K562 (cell line): ENCODE data around the gene SLC6A7. TPM values are rescaled to one million over a fixed set of nuclear protein-coding genes. Genes with fewer than 3 reads are reported as not detected.

ENCODE experiments used
- ATAC-seq: fragments of 200-7000 bp; cut with Tn5 transposase; 3 replicates; pipeline ENCODE4 v1.9.1; 2020; ENCODE audit warnings: moderate library complexity
- BruUV-seq: library from RNA; stranded (reverse); fragments of 400-500 nt; replicated peaks from 2 replicates; lab custom pipeline; 2021; lab: Mats Ljungman, UMichigan
- CTCF ChIA-PET: fragments of 300-600 bp; formaldehyde crosslinking; extraction: SDS; loops from one replicate; lab custom pipeline; 2021; ENCODE audit warnings: low intra/inter-chr PET ratio; lab: Yijun Ruan, JAX
- POLR2A ChIA-PET: fragments of 300-600, 350-650 bp; sonication (Branson Sonifier 250); formaldehyde crosslinking; extraction: SDS; loops from one replicate; lab custom pipeline; 2021; ENCODE audit warnings: antibody characterized with exemption, inconsistent platforms; lab: Yijun Ruan, JAX
- DNase-seq, 4 experiments: peaks; one replicate each; pipeline versions ENCODE4 v3.0.0 to v3.0.0-alpha.2; 2011 to 2018; ENCODE audit warnings: low spot score in 3 of 4, mixed read lengths in 3 of 4; ENCODE audit errors: extremely low read depth in 1 of 4
- FAIRE-seq: peaks from 2 replicates; lab custom pipeline; 2011; peaks lifted over from hg19 to GRCh38; lab: Jason Lieb, UNC
- H2AFZ ChIP-seq: 2 replicates; pipeline ENCODE4 v1.6.0; 2011; ENCODE audit warnings: low read depth, low read length, control low read depth, inconsistent platforms
- H3K27ac ChIP-seq: fragments of 200-600 bp; 3 replicates; pipeline ENCODE4 v1.8.0; 2011; ENCODE audit warnings: low read depth, mild to moderate bottlenecking, control low read depth, inconsistent platforms, low read length, moderate library complexity, mixed read lengths; ENCODE audit errors: extremely low read depth
- H3K27me3 ChIP-seq, 2 experiments: fragments of 300-600 bp in 1 of 2; 2 replicates in 1 of 2; 3 replicates in 1 of 2; pipeline versions ENCODE4 v1.6.0 to v1.8.0; 2011; ENCODE audit warnings: inconsistent platforms in 2 of 2, low read length in 2 of 2, mild to moderate bottlenecking in 1 of 2, mixed read lengths in 1 of 2, moderate library complexity in 1 of 2; ENCODE audit not compliant: control insufficient read depth in 2 of 2, insufficient read depth in 2 of 2
- H3K36me3 ChIP-seq: fragments of 300-600 bp; 3 replicates; pipeline ENCODE4 v1.8.0; 2011; ENCODE audit warnings: mild to moderate bottlenecking, low read length, inconsistent platforms; ENCODE audit not compliant: control insufficient read depth, insufficient read depth
- H3K4me1 ChIP-seq, 2 experiments: fragments of 200-600 bp in 1 of 2; replicated peaks in 1 of 2; 2 replicates in 1 of 2; 3 replicates in 1 of 2; pipeline versions ENCODE4 v1.5.1 to v1.8.0; 2011; ENCODE audit warnings: inconsistent platforms in 2 of 2, low read length in 2 of 2, mild to moderate bottlenecking in 1 of 2, mixed read lengths in 1 of 2, moderate library complexity in 1 of 2; ENCODE audit not compliant: control insufficient read depth in 2 of 2, insufficient read depth in 2 of 2
- H3K4me2 ChIP-seq: 2 replicates; pipeline ENCODE4 v1.6.1; 2011; ENCODE audit warnings: low read length, control low read depth, inconsistent platforms, mixed read lengths; ENCODE audit not compliant: insufficient read depth
- H3K4me3 ChIP-seq: fragments of 200-600 bp; sonication (generic), shearing (Covaris generic); 2 replicates; pipeline ENCODE4 v1.5.1; 2016; ENCODE audit warnings: control low read depth, inconsistent platforms
- H3K79me2 ChIP-seq: fragments of 200-600 bp; 3 replicates; pipeline ENCODE4 v1.8.0; 2011; ENCODE audit warnings: low read length, inconsistent platforms; ENCODE audit not compliant: control insufficient read depth, insufficient read depth
- H3K9ac ChIP-seq, 2 experiments: 2 replicates each; pipeline versions ENCODE4 v1.6.0 to v1.6.1; 2011; ENCODE audit warnings: low read depth in 2 of 2, low read length in 2 of 2, control low read depth in 1 of 2, inconsistent platforms in 1 of 2, mild to moderate bottlenecking in 1 of 2, mixed read lengths in 1 of 2; ENCODE audit not compliant: insufficient read depth in 1 of 2
- H3K9me1 ChIP-seq: one replicate; pipeline ENCODE4 v1.6.0; 2011; ENCODE audit warnings: inconsistent platforms, mild to moderate bottlenecking, low read length, moderate library complexity; ENCODE audit not compliant: control insufficient read depth, insufficient read depth
- H3K9me3 ChIP-seq: replicated peaks from 2 replicates; pipeline ENCODE4 v1.5.1; 2011; ENCODE audit warnings: low read depth, low read length, inconsistent platforms; ENCODE audit not compliant: control insufficient read depth, insufficient read depth
- H4K20me1 ChIP-seq: replicated peaks from 2 replicates; pipeline ENCODE4 v1.6.1; 2011; ENCODE audit warnings: low read length, inconsistent platforms, mixed read lengths; ENCODE audit not compliant: control insufficient read depth, insufficient read depth
- CEBPZ ChIP-seq: fragments of 150-350 bp; IDR thresholded peaks from 2 replicates; pipeline ENCODE4 v1.6.1; 2014; ENCODE audit warnings: low read depth, mild to moderate bottlenecking, low read length, borderline replicate concordance
- CHD4 ChIP-seq: fragments of 200-600 bp; sonication (generic); IDR thresholded peaks from 3 replicates; pipeline ENCODE4 v1.6.1; 2012; ENCODE audit warnings: low read depth, mild to moderate bottlenecking, mixed read lengths, low read length, inconsistent platforms; ENCODE audit not compliant: insufficient read depth, insufficient replicate concordance, poor library complexity, severe bottlenecking
- GATAD2A ChIP-seq: fragments of 450-650 bp; IDR thresholded peaks from 2 replicates; pipeline ENCODE4 v1.6.1; 2017
- HSF4 ChIP-seq: fragments of 250-450 bp; sonication (Bioruptor Pico); IDR thresholded peaks from 2 replicates; pipeline ENCODE4 v2.1.2; 2022; ENCODE audit warnings: mild to moderate bottlenecking, moderate library complexity, borderline replicate concordance
- PHB ChIP-seq: fragments of 250-450 bp; sonication (Bioruptor Pico); IDR thresholded peaks from 2 replicates; pipeline ENCODE4 v1.5.0; 2021
- PHTF2 ChIP-seq: fragments of 250-450 bp; sonication (Bioruptor Pico); IDR thresholded peaks from 2 replicates; pipeline ENCODE4 v1.5.0; 2021; ENCODE audit warnings: mild to moderate bottlenecking
- RBBP5 ChIP-seq: fragments of 200-600 bp; sonication (generic); IDR thresholded peaks from 2 replicates; pipeline ENCODE4 v1.6.1; 2012; ENCODE audit warnings: borderline replicate concordance, mild to moderate bottlenecking, low read length, control low read depth, inconsistent platforms; ENCODE audit not compliant: insufficient read depth, poor library complexity, severe bottlenecking
- ZNF764 ChIP-seq: fragments of 250-450 bp; sonication (Bioruptor Pico); IDR thresholded peaks from 2 replicates; pipeline ENCODE4 v1.4.0; 2020; ENCODE audit warnings: low read depth, mild to moderate bottlenecking, moderate library complexity
- ZNF766 ChIP-seq: fragments of 200-800 bp; sonication (Bioruptor generic); conservative IDR thresholded peaks from 2 replicates; pipeline ENCODE4 v1.6.1; 2016; ENCODE audit warnings: missing genetic modification characterization, missing compliant biosample characterization
- WGBS: fragments of 100-300 bp; shearing (Covaris generic); methylation state at CpG from one replicate; pipeline ENCODE4 v1.1.6; 2016; ENCODE audit warnings: low coverage, mixed read lengths; ENCODE audit not compliant: insufficient coverage; ENCODE audit errors: missing lambda C conversion rate; 5-methylcytosine and 5-hydroxymethylcytosine counted together
- in situ Hi-C: fragments of 300-500 bp; cut with MboI; formaldehyde crosslinking; loops from 4 replicates; pipeline ENCODE4 v1.15.0; 2018; ENCODE audit warnings: inconsistent platforms, mixed read lengths
- intact Hi-C: fragments of 100-400 bp; cut with micrococcal nuclease; formaldehyde crosslinking; loops from 2 replicates; pipeline ENCODE4 v1.14.2; 2022
- polyA plus RNA-seq, 8 experiments: library from polyadenylated mRNA; depleted of rRNA in 4 of 8; stranded (reverse) in 5 of 8; unstranded in 3 of 8; fragments of >200 nt; fragmentation: Nextera tagmentation in 2 of 8; fragmentation: Illumina TruSeq in 1 of 8; extraction: Ambion mirVana in 2 of 8; extraction: Trizol in 1 of 8; gene quantifications; 2 replicates each; pipeline versions ENCODE4 v1.2.1 to v1.2.3, GENCODE V29; 2011 to 2014; ENCODE audit warnings: inconsistent platforms in 1 of 8, missing spikeins in 1 of 8
- total RNA-seq, 7 experiments: library from RNA; depleted of rRNA in 6 of 7; stranded (reverse); fragments of >200 nt in 6 of 7; fragmentation: Illumina TruSeq in 2 of 7; extraction: Trizol in 2 of 7; gene quantifications; 2 replicates each; pipeline versions ENCODE4 v1.2.1 to v1.2.3, GENCODE V29; 2011 to 2021; ENCODE audit warnings: low replicate concordance in 1 of 7
- TF ChIP-seq, protein P1 (sequence below): fragments of 450-650 bp; IDR thresholded peaks from 2 replicates; pipeline ENCODE4 v1.6.1; 2014; ENCODE audit warnings: low read depth, mild to moderate bottlenecking, moderate library complexity, borderline replicate concordance
- TF ChIP-seq, protein P2 (sequence below): fragments of 450-650 bp; IDR thresholded peaks from one replicate; pipeline ENCODE4 v1.6.1; 2018; ENCODE audit warnings: mild to moderate bottlenecking, moderate library complexity; ENCODE audit not compliant: partially characterized antibody

The SLC6A7 gene
- total and polyA plus RNA-seq, 9 of the 15 experiments (the other 6 are each of a cell fraction or from before 2014, with no cell fraction given): not detected

DNA sequence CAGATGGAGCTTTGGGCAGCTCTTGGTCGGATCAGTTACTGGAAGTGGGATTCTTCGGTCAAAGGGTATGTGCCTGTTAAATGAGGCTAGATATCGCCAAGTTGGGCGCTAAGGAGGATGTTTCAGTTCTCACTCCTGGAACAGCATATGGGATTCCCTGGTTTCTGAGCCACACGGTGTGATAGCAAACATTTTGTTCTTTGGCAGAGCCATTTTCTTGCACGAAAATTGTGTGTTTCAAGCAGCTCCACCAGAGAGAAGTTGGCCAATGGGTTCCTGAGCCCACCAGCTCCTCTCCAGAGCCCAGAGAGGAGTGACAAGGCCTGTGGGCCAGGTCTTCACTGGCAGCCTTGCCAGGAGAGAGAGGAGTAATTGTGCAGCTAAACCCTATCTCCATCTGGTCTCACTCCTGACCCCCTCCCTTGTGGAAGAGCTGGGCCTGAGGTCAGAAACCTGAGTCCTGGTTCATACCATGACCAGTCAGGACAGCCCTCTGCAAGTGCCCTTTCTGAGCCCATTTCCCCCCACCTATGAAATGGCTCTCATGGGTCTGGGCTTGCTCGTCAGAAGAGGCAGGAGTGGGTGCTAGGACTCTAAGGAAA is 10.7 kb upstream of the SLC6A7 start:
- no TSS peak for BruUV-seq
- Histone ChIP-seq H3K4me3 (no peak overlapping the region), H2AFZ (no peak overlapping the region), H3K27ac (no peak overlapping the region), H3K9ac (no peak overlapping the region), H3K27me3 (peaks cover 5 to 49% of the 10 kb centered on the region in 2 experiments), H3K9me1 (no peaks in the 10 kb centered on the region), H3K4me1 (peaks cover 2 to 4% of the 10 kb centered on the region in 2 experiments; a peak in 3 of 5 replicates), H3K36me3 (no peaks in the 10 kb centered on the region)
- ChIA-PET CTCF (no interaction called here), POLR2A (interaction anchor here (0.6 to 1.0 kb wide), 3 partner anchors 10 to 67 kb away, joined by 3 read pairs; no protein-coding TSS in a partner anchor)
- FAIRE-seq (no peak), DNase-seq (no peak), ATAC-seq (no peak)
- WGBS: under 1% methylated on average over 7 of the region's 7 CpGs
- intact Hi-C loops (no loop called here), in situ Hi-C loops (no loop called here)
- no peak for TF ChIP-seq PHB
- no peak for TF ChIP-seq ZNF766 (CRISPR knock-in tag)
- no peak for TF ChIP-seq CEBPZ
- TF ChIP-seq RBBP5: no peak
- TF ChIP-seq, protein P1, sequence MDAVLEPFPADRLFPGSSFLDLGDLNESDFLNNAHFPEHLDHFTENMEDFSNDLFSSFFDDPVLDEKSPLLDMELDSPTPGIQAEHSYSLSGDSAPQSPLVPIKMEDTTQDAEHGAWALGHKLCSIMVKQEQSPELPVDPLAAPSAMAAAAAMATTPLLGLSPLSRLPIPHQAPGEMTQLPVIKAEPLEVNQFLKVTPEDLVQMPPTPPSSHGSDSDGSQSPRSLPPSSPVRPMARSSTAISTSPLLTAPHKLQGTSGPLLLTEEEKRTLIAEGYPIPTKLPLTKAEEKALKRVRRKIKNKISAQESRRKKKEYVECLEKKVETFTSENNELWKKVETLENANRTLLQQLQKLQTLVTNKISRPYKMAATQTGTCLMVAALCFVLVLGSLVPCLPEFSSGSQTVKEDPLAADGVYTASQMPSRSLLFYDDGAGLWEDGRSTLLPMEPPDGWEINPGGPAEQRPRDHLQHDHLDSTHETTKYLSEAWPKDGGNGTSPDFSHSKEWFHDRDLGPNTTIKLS: no peak
- TF ChIP-seq HSF4: no peak
- TF ChIP-seq CHD4: no peak
- no peak for TF ChIP-seq PHTF2 (CRISPR knock-in tag)
- TF ChIP-seq GATAD2A: no peak
- no peak for TF ChIP-seq ZNF764 (CRISPR knock-in tag)
- TF ChIP-seq, protein P2, sequence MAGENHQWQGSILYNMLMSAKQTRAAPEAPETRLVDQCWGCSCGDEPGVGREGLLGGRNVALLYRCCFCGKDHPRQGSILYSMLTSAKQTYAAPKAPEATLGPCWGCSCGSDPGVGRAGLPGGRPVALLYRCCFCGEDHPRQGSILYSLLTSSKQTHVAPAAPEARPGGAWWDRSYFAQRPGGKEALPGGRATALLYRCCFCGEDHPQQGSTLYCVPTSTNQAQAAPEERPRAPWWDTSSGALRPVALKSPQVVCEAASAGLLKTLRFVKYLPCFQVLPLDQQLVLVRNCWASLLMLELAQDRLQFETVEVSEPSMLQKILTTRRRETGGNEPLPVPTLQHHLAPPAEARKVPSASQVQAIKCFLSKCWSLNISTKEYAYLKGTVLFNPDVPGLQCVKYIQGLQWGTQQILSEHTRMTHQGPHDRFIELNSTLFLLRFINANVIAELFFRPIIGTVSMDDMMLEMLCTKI: no peak
- TF ChIP-seq, all 486 proteins: peak for 0
- Histone ChIP-seq H3K9me3 (no peaks in the 10 kb centered on the region), H3K4me2 (no peak overlapping the region), H3K79me2 (no peaks in the 10 kb centered on the region), H4K20me1 (peaks cover 3% of the 10 kb centered on the region; the same call in 1 of the 2 replicates)
